GM12891 (cell line): ENCODE data around the gene RANBP17.

Experiments used
- POLR2A ChIP-seq: IDR thresholded peaks from 2 replicates; pipeline ENCODE4 v1.6.1; 2011; ENCODE audit warnings: low read depth, low read length, control low read depth
- POLR2AphosphoS5 ChIP-seq: IDR thresholded peaks from 2 replicates; pipeline ENCODE4 v1.6.1; 2011; ENCODE audit warnings: low read depth, low read length, control low read depth

DNA sequence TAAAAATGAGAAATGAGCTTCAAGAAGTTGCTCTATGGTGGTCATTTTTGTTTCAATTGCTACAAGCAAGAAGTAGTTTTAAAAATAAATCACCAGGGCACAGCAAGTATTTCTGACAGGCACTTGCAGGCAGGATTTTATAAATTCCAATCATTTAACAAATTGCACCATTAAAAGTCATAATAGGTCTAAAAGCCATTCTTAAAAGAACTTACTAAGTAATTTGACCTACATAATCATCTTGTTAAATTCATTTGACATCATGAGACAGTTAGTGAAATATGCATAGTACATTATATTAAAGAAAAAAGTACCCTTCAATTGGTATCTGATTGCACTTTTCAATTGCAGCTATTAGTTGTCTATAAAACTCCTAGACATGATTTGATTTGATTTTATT, 478.2 kb downstream of the RANBP17 start:
- TF ChIP-seq POLR2A (no peak), POLR2AphosphoS5 (no peak)
